ENCODE measurements around the gene CA9.

- TF ChIP-seq GATA3 (IDR thresholded peaks at IDR 0.05; ENCODE audit: low read depth, low read length) (no peak), GATA2 (IDR thresholded peaks at IDR 0.05; ENCODE audit: low read depth, low read length) (no peak)
Measured at GRCh38 chr9:35660966-35661415, 12.7 kb upstream of the CA9 start.
